Stimulated activated CD4-positive, alpha-beta T cell treated with anti-CD3 and anti-CD28 coated beads, Interleukin-1b, Interleukin-23, amount 100 ng/mL, for 1 hour (primary cell): ENCODE measurements around the gene TANK.
"Not testable (repeated sequence)": the region's sequence is repeated elsewhere in the genome, so short reads cannot be mapped to it uniquely, and the experiment has no call there.

Experiments used
- DNase-seq, 2 donors: peaks; one replicate each; pipeline ENCODE4 v3.0.0-alpha.2; 2020; ENCODE audit warnings: low read depth in 2 of 2

TANK gene

GRCh38 chr2:161166538-161167409 is 6.5 kb downstream of the TANK start:
- DNase-seq, result no peak

GRCh38 chr2:161169335-161169734 is 9.1 kb downstream of the TANK start:
- no peak for DNase-seq

- DNase-seq, result no peak
Observed at GRCh38 chr2:161170377-161170776, 10.1 kb downstream of the TANK start.

GRCh38 chr2:161170958-161171932 is 11.0 kb downstream of the TANK start:
- no peak for DNase-seq

GRCh38 chr2:161172901-161173540 is 12.8 kb downstream of the TANK start:
- no peak for DNase-seq

GRCh38 chr2:161173541-161174194 is 13.4 kb downstream of the TANK start:
- no peak for DNase-seq

GRCh38 chr2:161177969-161178368 is 17.7 kb downstream of the TANK start:
- DNase-seq, result no peak

GRCh38 chr2:161178756-161179155 is 18.5 kb downstream of the TANK start:
- DNase-seq, result no peak

GRCh38 chr2:161190050-161190449 is 29.8 kb downstream of the TANK start:
- DNase-seq, result no peak

- not testable (repeated sequence) for DNase-seq
Observed at GRCh38 chr2:161195602-161196001, 35.4 kb downstream of the TANK start.

- DNase-seq, result no peak
Observed at GRCh38 chr2:161199912-161200701, 39.9 kb downstream of the TANK start.

- no peak for DNase-seq
Observed at GRCh38 chr2:161204846-161205245, 44.6 kb downstream of the TANK start.

GRCh38 chr2:161206471-161207032 is 46.3 kb downstream of the TANK start:
- no peak for DNase-seq

- no peak for DNase-seq
Observed at GRCh38 chr2:161207941-161208340, 47.7 kb downstream of the TANK start.

GRCh38 chr2:161208527-161209139 is 48.4 kb downstream of the TANK start:
- DNase-seq, result no peak

- no peak for DNase-seq
Observed at GRCh38 chr2:161209902-161210301, 49.7 kb downstream of the TANK start.

GRCh38 chr2:161217597-161218185 is 57.5 kb downstream of the TANK start:
- DNase-seq, result no peak

GRCh38 chr2:161219211-161219610 is 59.0 kb downstream of the TANK start:
- DNase-seq, result no peak

- DNase-seq, result no peak
Observed at GRCh38 chr2:161223139-161223732, 63.0 kb downstream of the TANK start.
